Central memory CD8-positive, alpha-beta T cell (primary cell): ENCODE measurements around the gene HRH1.

ENCODE experiments used
- ATAC-seq: fragments of 150-1000 bp; cut with Tn5 transposase; replicated peaks from 2 replicates; pipeline ENCODE4 v1.10.0; 2022; ENCODE audit warnings: mild to moderate bottlenecking, moderate FRiP score, moderate number of reproducible peaks; ENCODE audit not compliant: poor library complexity, severe bottlenecking; ENCODE audit errors: extremely low read depth
- DNase-seq, 2 donors: peaks; one replicate each; pipeline ENCODE4 v3.0.0; 2021; ENCODE audit warnings: low spot score in 2 of 2
- H3K27ac Mint-ChIP-seq: one replicate; pipeline ENCODE4 v1.8.0; 2022; ENCODE audit warnings: low read depth, mild to moderate bottlenecking, moderate library complexity, mixed read lengths
- H3K27me3 Mint-ChIP-seq: one replicate; pipeline ENCODE4 v1.8.0; 2022; ENCODE audit warnings: mixed read lengths
- H3K36me3 Mint-ChIP-seq: one replicate; pipeline ENCODE4 v1.8.0; 2022; ENCODE audit warnings: mild to moderate bottlenecking, moderate library complexity, mixed read lengths; ENCODE audit not compliant: insufficient read depth
- H3K4me1 Mint-ChIP-seq: one replicate; pipeline ENCODE4 v1.8.0; 2022; ENCODE audit warnings: mixed read lengths
- H3K4me3 Mint-ChIP-seq: one replicate; pipeline ENCODE4 v1.8.0; 2022; ENCODE audit warnings: mild to moderate bottlenecking, moderate library complexity, mixed read lengths
- H3K9me3 Mint-ChIP-seq: one replicate; pipeline ENCODE4 v1.8.0; 2022; ENCODE audit warnings: mixed read lengths

The HRH1 gene

GRCh38 chr3:11312166-11312565 is 157.9 kb downstream of the HRH1 start:
- H3K4me1 Mint-ChIP-seq, result peaks cover 6% of the 10 kb centered on the region
- H3K36me3 Mint-ChIP-seq, result peaks cover 43% of the 10 kb centered on the region
- ATAC-seq (no peak), DNase-seq (no peak)
- no peaks in the 10 kb centered on the region for H3K27me3 Mint-ChIP-seq
- H3K27ac Mint-ChIP-seq, result no peak overlapping the region
- no peaks in the 10 kb centered on the region for H3K9me3 Mint-ChIP-seq
- H3K4me3 Mint-ChIP-seq, result no peak overlapping the region
